Medulla oblongata (tissue), 1 donor: Measurements from ENCODE around the gene FOXJ3.
A peak's percentile ranks its signal among the peaks of the same experiment; 100 is the strongest.

ENCODE experiments used
- DNase-seq: peaks from one replicate; pipeline ENCODE4 v3.0.0-alpha.2; 2015; ENCODE audit errors: extremely low spot score

The FOXJ3 gene

GRCh38 chr1:42334240-42335049, 590 bp downstream of the FOXJ3 start:
- peak; percentile 59 for DNase-seq

- no peak for DNase-seq
Observed at GRCh38 chr1:42333662-42334239, 1.3 kb downstream of the FOXJ3 start.

GRCh38 chr1:42332877-42333276, 2.2 kb downstream of the FOXJ3 start:
- DNase-seq: no peak

- no peak for DNase-seq
Observed at GRCh38 chr1:42330215-42330614, 4.8 kb downstream of the FOXJ3 start.

- DNase-seq: no peak
Observed at GRCh38 chr1:42328916-42329496, 6.0 kb downstream of the FOXJ3 start.

- DNase-seq: no peak
Observed at GRCh38 chr1:42328047-42328625, 6.9 kb downstream of the FOXJ3 start.

- no peak for DNase-seq
Observed at GRCh38 chr1:42325014-42325402, 10.0 kb downstream of the FOXJ3 start.

GRCh38 chr1:42324398-42325013, 10.5 kb downstream of the FOXJ3 start:
- no peak for DNase-seq

- DNase-seq: no peak
Observed at GRCh38 chr1:42323551-42323950, 11.5 kb downstream of the FOXJ3 start.

- peak; percentile 19 for DNase-seq
Observed at GRCh38 chr1:42322577-42322976, 12.5 kb downstream of the FOXJ3 start.

- no peak for DNase-seq
Observed at GRCh38 chr1:42321731-42322130, 13.3 kb downstream of the FOXJ3 start.

GRCh38 chr1:42320708-42321107, 14.3 kb downstream of the FOXJ3 start:
- DNase-seq: no peak

- no peak for DNase-seq
Observed at GRCh38 chr1:42319871-42320484, 15.1 kb downstream of the FOXJ3 start.

GRCh38 chr1:42319128-42319851, 15.7 kb downstream of the FOXJ3 start:
- DNase-seq: no peak

GRCh38 chr1:42318601-42319000, 16.4 kb downstream of the FOXJ3 start:
- no peak for DNase-seq

- no peak for DNase-seq
Observed at GRCh38 chr1:42317308-42317707, 17.7 kb downstream of the FOXJ3 start.

- DNase-seq: no peak
Observed at GRCh38 chr1:42316292-42316691, 18.7 kb downstream of the FOXJ3 start.

- DNase-seq: no peak
Observed at GRCh38 chr1:42315500-42315899, 19.5 kb downstream of the FOXJ3 start.

GRCh38 chr1:42313970-42314369, 21.1 kb downstream of the FOXJ3 start:
- no peak for DNase-seq

GRCh38 chr1:42312576-42313212, 22.3 kb downstream of the FOXJ3 start:
- no peak for DNase-seq

GRCh38 chr1:42311897-42312296, 23.1 kb downstream of the FOXJ3 start:
- no peak for DNase-seq
